Hepatocyte (in vitro differentiated cells): ENCODE data around the gene CDKN1A.

Experiments
- EZH2 ChIP-seq: fragments of 200-600 bp; sonication (generic); IDR thresholded peaks from 2 replicates; pipeline ENCODE4 v1.6.1; 2016; ENCODE audit warnings: antibody characterized with exemption, mild to moderate bottlenecking, borderline replicate concordance
- EZH2phosphoT487 ChIP-seq: fragments of 200-600 bp; sonication (generic); IDR thresholded peaks from one replicate; pipeline ENCODE4 v1.6.1; 2018; ENCODE audit warnings: antibody characterized with exemption, mild to moderate bottlenecking, low read depth, moderate library complexity; ENCODE audit not compliant: unreplicated experiment, severe bottlenecking
- TF ChIP-seq, protein P1 (sequence below): fragments of 200-600 bp; sonication (generic); IDR thresholded peaks from 2 replicates; pipeline ENCODE4 v1.5.1; 2016; ENCODE audit warnings: antibody characterized with exemption, mild to moderate bottlenecking; ENCODE audit not compliant: poor library complexity

DNA sequence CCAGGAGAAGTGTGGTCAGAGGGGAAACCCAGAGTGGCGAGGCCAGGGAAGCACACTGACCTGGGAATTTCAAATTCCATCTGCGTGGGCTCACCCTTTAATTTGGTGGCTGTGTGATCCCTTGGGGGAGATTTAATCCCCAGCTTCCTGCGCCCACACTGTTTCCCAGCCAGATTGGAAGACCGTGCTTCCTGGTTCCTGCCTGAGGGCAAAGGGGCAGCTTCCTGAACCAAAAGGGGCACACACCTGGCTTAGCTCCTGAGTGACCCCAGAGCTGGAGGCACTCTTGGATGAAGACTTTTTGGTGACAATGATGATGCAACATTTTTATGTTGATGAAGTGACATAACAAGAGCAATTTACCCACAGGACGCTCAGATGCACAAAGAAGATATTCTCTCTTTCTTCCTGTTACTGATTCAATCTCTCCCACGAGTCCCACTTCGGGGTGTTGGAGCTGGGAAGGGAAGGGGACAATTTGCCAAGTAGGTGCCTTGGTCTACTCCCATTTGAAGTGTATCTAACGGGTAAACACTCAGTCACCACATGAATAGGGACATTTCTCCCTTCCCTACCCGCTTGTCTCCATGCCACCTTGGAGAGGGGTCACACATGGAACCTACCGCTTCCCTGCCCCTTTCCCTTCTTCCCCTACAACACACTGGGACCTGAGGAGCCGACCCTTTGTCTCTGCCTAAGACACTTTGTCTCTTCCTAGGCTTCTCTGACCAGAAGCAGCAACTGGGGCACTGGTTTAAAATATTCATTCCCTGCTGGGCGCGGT, 28.6 kb upstream of the CDKN1A start:
- TF ChIP-seq, protein P1, sequence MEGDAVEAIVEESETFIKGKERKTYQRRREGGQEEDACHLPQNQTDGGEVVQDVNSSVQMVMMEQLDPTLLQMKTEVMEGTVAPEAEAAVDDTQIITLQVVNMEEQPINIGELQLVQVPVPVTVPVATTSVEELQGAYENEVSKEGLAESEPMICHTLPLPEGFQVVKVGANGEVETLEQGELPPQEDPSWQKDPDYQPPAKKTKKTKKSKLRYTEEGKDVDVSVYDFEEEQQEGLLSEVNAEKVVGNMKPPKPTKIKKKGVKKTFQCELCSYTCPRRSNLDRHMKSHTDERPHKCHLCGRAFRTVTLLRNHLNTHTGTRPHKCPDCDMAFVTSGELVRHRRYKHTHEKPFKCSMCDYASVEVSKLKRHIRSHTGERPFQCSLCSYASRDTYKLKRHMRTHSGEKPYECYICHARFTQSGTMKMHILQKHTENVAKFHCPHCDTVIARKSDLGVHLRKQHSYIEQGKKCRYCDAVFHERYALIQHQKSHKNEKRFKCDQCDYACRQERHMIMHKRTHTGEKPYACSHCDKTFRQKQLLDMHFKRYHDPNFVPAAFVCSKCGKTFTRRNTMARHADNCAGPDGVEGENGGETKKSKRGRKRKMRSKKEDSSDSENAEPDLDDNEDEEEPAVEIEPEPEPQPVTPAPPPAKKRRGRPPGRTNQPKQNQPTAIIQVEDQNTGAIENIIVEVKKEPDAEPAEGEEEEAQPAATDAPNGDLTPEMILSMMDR, result no peak
- TF ChIP-seq EZH2, result no peak
- TF ChIP-seq EZH2phosphoT487, result no peak
